ENCODE measurements around the gene POMGNT2.
"Not testable (repeated sequence)": the region's sequence is repeated elsewhere in the genome, so short reads cannot be mapped to it uniquely, and the experiment has no call there.

POMGNT2 gene

GRCh38 chr3:43075904-43076661 lies 29.8 kb downstream of the POMGNT2 start:
- DNase-seq, result no peak

- DNase-seq, result no peak
These were observed 30.8 kb downstream of the POMGNT2 start for GRCh38 chr3:43074901-43075689.

- no peak for DNase-seq
These were observed 31.4 kb downstream of the POMGNT2 start for GRCh38 chr3:43074482-43074881.

- DNase-seq, result no peak
These were observed 32.1 kb downstream of the POMGNT2 start for GRCh38 chr3:43073836-43074220.

GRCh38 chr3:43073116-43073835 lies 32.6 kb downstream of the POMGNT2 start:
- no peak for DNase-seq

- DNase-seq, result no peak
These were observed 33.5 kb downstream of the POMGNT2 start for GRCh38 chr3:43072361-43072760.

- no peak for DNase-seq
These were observed 34.5 kb downstream of the POMGNT2 start for GRCh38 chr3:43071313-43071893.

GRCh38 chr3:43070670-43071069 lies 35.2 kb downstream of the POMGNT2 start:
- DNase-seq, result not testable (repeated sequence)

GRCh38 chr3:43063114-43063513 lies 42.8 kb downstream of the POMGNT2 start:
- no peak for DNase-seq

- no peak for DNase-seq
These were observed 43.3 kb downstream of the POMGNT2 start for GRCh38 chr3:43062564-43063040.

GRCh38 chr3:43062040-43062563 lies 43.8 kb downstream of the POMGNT2 start:
- no peak for DNase-seq

- no peak for DNase-seq
These were observed 44.6 kb downstream of the POMGNT2 start for GRCh38 chr3:43061101-43061895.

GRCh38 chr3:43059456-43059855 lies 46.4 kb downstream of the POMGNT2 start:
- no peak for DNase-seq

- DNase-seq, result no peak
These were observed 49.8 kb downstream of the POMGNT2 start for GRCh38 chr3:43055806-43056770.

- DNase-seq, result no peak
These were observed 50.5 kb downstream of the POMGNT2 start for GRCh38 chr3:43055393-43055792.

- no peak for DNase-seq
These were observed 51.1 kb downstream of the POMGNT2 start for GRCh38 chr3:43054754-43055153.

GRCh38 chr3:43053291-43053690 lies 52.6 kb downstream of the POMGNT2 start:
- DNase-seq, result no peak

GRCh38 chr3:43048470-43048869 lies 57.4 kb downstream of the POMGNT2 start:
- no peak for DNase-seq

- DNase-seq, result no peak
These were observed 59.3 kb downstream of the POMGNT2 start for GRCh38 chr3:43046583-43046982.

GRCh38 chr3:43045079-43045478 lies 60.8 kb downstream of the POMGNT2 start:
- DNase-seq, result not testable (repeated sequence)

- no peak for DNase-seq
These were observed 62.1 kb downstream of the POMGNT2 start for GRCh38 chr3:43043793-43044192.

Measured in NCI-H510A (cell line).